Measurements from ENCODE around the gene PPP1R9A. TPM values are rescaled to one million over a fixed set of nuclear protein-coding genes. Genes with fewer than 3 reads are reported as not detected.

The PPP1R9A gene
- total RNA-seq, 1 donor from 2014 or later, result 19.9 TPM

GRCh38 chr7:95055295-95055694 lies 147.9 kb downstream of the PPP1R9A start:
- Histone ChIP-seq H3K36me3 (ENCODE audit: control insufficient read depth, insufficient read depth, low read length) (no peaks in the 10 kb centered on the region), H3K4me3 (ENCODE audit: low read depth, low read length) (no peak overlapping the region), H3K27me3 (ENCODE audit: control insufficient read depth, insufficient read depth, low read length) (no peaks in the 10 kb centered on the region)
- no peak for DNase-seq (ENCODE audit: low read depth)
- TF ChIP-seq CTCF (IDR thresholded peaks at IDR 0.05; ENCODE audit: insufficient read depth, low read length, poor library complexity, severe bottlenecking), result no peak

- H3K4me3 ChIP-seq (ENCODE audit: low read depth, low read length), result no peak overlapping the region
- no peaks in the 10 kb centered on the region for H3K27me3 ChIP-seq (ENCODE audit: control insufficient read depth, insufficient read depth, low read length)
- no peak for TF ChIP-seq CTCF (IDR thresholded peaks at IDR 0.05; ENCODE audit: insufficient read depth, low read length, poor library complexity, severe bottlenecking)
- no peaks in the 10 kb centered on the region for H3K36me3 ChIP-seq (ENCODE audit: control insufficient read depth, insufficient read depth, low read length)
- no peak for DNase-seq (ENCODE audit: low read depth)
These were observed 148.8 kb downstream of the PPP1R9A start for GRCh38 chr7:95056107-95056739.

GRCh38 chr7:95056901-95057300 lies 149.5 kb downstream of the PPP1R9A start:
- H3K36me3 ChIP-seq (ENCODE audit: control insufficient read depth, insufficient read depth, low read length), result no peaks in the 10 kb centered on the region
- TF ChIP-seq CTCF (IDR thresholded peaks at IDR 0.05; ENCODE audit: insufficient read depth, low read length, poor library complexity, severe bottlenecking), result no peak
- H3K27me3 ChIP-seq (ENCODE audit: control insufficient read depth, insufficient read depth, low read length), result no peaks in the 10 kb centered on the region
- DNase-seq (ENCODE audit: low read depth), result no peak
- H3K4me3 ChIP-seq (ENCODE audit: low read depth, low read length), result no peak overlapping the region

- no peaks in the 10 kb centered on the region for H3K27me3 ChIP-seq (ENCODE audit: control insufficient read depth, insufficient read depth, low read length)
- DNase-seq (ENCODE audit: low read depth), result no peak
- no peaks in the 10 kb centered on the region for H3K36me3 ChIP-seq (ENCODE audit: control insufficient read depth, insufficient read depth, low read length)
- no peak for TF ChIP-seq CTCF (IDR thresholded peaks at IDR 0.05; ENCODE audit: insufficient read depth, low read length, poor library complexity, severe bottlenecking)
- no peak overlapping the region for H3K4me3 ChIP-seq (ENCODE audit: low read depth, low read length)
These were observed 152.5 kb downstream of the PPP1R9A start for GRCh38 chr7:95059842-95060313.

GRCh38 chr7:95062901-95063300 lies 155.5 kb downstream of the PPP1R9A start:
- no peaks in the 10 kb centered on the region for H3K27me3 ChIP-seq (ENCODE audit: control insufficient read depth, insufficient read depth, low read length)
- DNase-seq (ENCODE audit: low read depth), result no peak
- H3K4me3 ChIP-seq (ENCODE audit: low read depth, low read length), result no peak overlapping the region
- H3K36me3 ChIP-seq (ENCODE audit: control insufficient read depth, insufficient read depth, low read length), result no peaks in the 10 kb centered on the region
- TF ChIP-seq CTCF (IDR thresholded peaks at IDR 0.05; ENCODE audit: insufficient read depth, low read length, poor library complexity, severe bottlenecking), result no peak

All from kidney epithelial cell (primary cell).